GM12891 (cell line): Measurements from ENCODE around the gene SLC35C1.

Source experiments
- DNase-seq: peaks from one replicate; pipeline ENCODE4 v3.0.0; 2011; ENCODE audit warnings: low spot score; ENCODE audit not compliant: insufficient read length
- FAIRE-seq: peaks from 2 replicates; lab custom pipeline; 2011; peaks lifted over from hg19 to GRCh38; lab: Jason Lieb, UNC
- PAX5 ChIP-seq: IDR thresholded peaks from 2 replicates; pipeline ENCODE4 v1.6.1; 2011; ENCODE audit warnings: low read length, moderate library complexity, mild to moderate bottlenecking; ENCODE audit not compliant: insufficient read depth, severe bottlenecking
- POLR2A ChIP-seq: IDR thresholded peaks from 2 replicates; pipeline ENCODE4 v1.6.1; 2011; ENCODE audit warnings: low read depth, low read length, control low read depth
- POLR2AphosphoS5 ChIP-seq: IDR thresholded peaks from 2 replicates; pipeline ENCODE4 v1.6.1; 2011; ENCODE audit warnings: low read depth, low read length, control low read depth
- POU2F2 ChIP-seq: IDR thresholded peaks from 2 replicates; pipeline ENCODE4 v1.6.1; 2011; ENCODE audit warnings: low read depth, mild to moderate bottlenecking, control low read depth, low read length, moderate library complexity
- SPI1 ChIP-seq: IDR thresholded peaks from 2 replicates; pipeline ENCODE4 v1.6.1; 2011; ENCODE audit warnings: low read depth, low read length, control low read depth
- TAF1 ChIP-seq: IDR thresholded peaks from 2 replicates; pipeline ENCODE4 v1.6.1; 2011; ENCODE audit warnings: low read depth, low read length, control low read depth

SLC35C1 gene

DNA sequence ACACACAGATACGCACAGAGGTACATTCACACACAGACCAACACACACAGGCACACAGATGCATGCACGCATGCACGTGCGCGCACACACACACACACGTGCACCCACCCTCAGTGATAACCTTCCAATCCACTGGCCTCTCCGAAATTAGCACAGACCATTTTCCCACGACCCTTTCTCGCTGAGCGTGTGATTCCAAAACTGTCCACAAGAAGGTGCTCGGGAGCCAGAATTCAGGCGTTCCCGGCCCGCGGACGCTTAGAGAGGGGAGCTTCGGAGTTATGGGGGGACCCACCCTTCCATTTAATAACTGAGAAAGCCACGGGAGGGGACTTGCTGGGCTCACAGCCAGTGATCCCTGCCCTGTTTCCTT lies 33.8 kb upstream of the SLC35C1 start:
- FAIRE-seq (peak; percentile 90), DNase-seq (peak; percentile 49)
- no peak for TF ChIP-seq POLR2AphosphoS5
- no peak for TF ChIP-seq POLR2A
- TF ChIP-seq SPI1, result no peak
- no peak for TF ChIP-seq TAF1
- TF ChIP-seq PAX5, result no peak

DNA sequence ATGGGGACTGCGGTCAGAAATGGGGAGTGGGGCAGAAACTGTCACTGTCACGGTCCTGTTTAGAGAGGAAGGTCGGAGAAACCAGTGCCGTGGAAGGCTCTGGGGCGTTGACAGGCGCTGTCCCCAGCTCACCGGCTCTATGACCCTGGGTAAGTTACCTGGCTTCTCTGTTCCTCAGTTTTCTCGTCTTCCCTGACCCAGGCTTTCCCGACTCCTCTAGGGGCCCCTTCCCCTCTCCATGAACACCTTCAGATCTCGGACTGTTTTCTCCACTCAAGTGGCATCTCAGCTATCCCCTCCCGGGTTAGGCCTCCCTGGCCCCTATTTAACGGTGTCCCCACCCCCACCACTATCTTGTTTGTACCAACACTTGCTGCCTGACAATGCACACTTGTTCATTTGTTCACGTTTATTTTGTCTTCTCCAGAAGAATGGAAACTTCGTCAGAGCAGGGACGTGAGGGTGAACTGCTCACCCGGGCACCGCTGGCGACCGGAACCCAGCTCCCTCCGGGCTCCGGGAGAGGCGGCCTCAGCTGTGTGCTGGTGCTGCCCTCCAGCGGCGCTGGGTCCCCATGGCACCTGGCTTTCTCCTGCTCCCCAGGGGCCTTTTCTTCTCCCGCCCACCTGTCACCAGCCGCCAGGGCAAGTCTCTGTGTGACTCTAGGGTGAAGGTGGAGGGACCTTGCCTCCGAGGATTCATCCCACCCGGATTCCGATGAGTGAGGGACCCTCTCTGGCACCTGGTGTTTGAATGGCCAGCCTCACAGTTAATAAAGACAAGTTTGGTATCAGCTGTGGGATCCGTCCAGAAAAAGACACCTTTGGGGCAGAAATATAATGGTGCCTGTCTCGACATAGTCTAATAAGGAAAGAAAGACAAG lies 33.1 kb upstream of the SLC35C1 start:
- FAIRE-seq (peak; percentile 90), DNase-seq (peak; percentile 93)
- TF ChIP-seq POLR2A, result no peak
- no peak for TF ChIP-seq POLR2AphosphoS5
- no peak for TF ChIP-seq POU2F2
- no peak for TF ChIP-seq TAF1
- no peak for TF ChIP-seq SPI1
- no peak for TF ChIP-seq PAX5

DNA sequence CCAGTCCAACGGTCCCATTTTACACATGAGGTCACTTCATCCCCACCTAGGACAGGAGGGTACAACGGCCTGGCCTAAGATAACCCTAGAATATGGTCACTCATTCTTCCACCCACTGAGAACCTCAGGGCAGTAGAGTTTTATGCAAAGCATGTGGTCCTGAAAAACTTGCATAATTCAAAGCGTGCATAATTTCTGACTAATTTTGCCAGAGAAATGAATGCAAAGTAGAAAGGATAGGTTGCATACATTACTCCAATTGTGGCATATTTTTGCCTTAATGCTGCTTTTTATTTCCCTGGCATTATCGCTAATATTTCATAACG lies 32.5 kb upstream of the SLC35C1 start:
- no peak for FAIRE-seq
- DNase-seq, result no peak
- TF ChIP-seq POU2F2 (peak; percentile 53; the same call in 1 of the 2 replicates), SPI1 (no peak), POLR2A (no peak), POLR2AphosphoS5 (no peak)

DNA sequence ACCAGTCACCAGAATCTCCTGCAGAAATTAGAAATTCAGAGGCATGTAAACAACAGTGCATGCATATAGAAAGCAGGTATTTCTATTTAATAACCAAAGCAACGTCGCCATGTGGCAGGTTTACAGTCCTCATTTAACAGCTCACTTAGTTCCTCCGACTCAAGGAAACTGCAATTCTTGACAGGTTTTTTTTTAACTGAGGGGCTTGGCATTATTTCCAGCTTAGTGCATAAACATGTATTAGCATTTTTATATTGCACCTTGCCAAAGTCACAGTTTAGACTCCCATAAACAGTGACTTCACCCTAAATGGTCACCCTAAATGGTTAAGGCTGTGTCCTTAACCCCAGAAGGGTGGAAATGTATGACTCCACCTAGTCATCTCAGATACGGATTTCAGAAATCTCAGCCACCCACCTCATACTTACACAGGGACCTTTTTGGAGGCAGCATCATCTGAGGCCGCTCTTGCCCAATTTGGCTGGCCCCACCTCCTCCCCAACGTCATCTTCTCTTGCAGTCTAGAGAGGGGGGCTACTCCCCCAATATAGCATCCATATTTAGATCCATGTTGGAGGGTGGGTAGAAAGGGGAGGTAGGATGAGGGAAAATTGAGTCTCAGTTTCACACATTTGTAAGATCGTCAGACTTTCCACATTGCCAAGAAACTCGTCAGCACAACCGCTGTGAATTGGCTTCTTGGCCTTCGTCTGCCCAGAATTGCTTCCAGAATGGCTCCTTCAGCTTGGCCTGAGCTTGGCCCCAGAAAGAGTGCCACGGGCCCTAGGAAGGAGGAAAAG lies 31.8 kb upstream of the SLC35C1 start:
- no peak for DNase-seq
- no peak for TF ChIP-seq PAX5
- TF ChIP-seq POU2F2, result no peak
- no peak for TF ChIP-seq POLR2AphosphoS5
- no peak for TF ChIP-seq TAF1
- TF ChIP-seq POLR2A, result no peak
- TF ChIP-seq SPI1, result no peak
- no peak for FAIRE-seq

DNA sequence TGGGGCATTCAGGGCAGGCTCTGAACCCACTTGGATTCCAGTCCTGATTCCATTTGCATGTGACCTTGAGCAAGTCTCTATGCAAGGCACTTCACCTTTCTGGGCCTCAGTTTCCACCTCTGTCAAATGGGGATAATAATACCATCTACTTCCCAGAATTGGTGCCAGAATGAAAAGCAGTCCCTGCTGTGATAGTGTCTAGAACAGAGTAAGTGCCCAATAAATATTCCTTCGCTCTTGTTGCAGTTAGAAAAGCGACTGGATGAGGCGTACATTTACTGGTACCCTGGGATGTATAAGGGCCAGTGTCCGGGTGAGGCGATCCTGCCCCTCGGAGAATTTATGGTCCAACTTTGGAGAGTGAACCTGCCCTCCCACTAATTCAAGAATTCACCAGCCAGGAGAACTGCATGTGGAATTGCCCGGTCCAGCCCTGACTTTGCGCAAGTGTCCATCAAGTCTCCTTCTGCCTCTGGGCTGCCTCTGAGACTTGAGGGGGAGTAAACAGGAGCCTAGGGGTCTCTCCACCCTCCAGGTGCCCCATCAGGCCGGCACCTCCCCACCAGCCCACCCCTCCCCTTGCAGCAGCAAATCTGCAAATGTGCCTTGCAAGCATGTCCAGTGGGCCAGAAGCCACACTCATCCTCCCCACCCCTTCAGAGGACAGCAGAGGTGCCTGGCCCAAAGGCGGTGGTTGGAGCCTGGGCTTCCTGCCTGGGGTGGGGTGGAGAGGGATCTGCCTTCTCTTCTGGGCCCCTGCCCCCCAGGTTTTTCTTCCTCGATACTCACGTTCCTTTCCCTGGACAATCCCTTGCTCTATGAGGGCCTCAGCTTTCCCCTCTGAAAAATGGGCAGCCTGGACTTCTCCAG lies 30.9 kb upstream of the SLC35C1 start:
- DNase-seq (no peak), FAIRE-seq (no peak)
- TF ChIP-seq POU2F2 (no peak), SPI1 (no peak), PAX5 (no peak), TAF1 (no peak), POLR2AphosphoS5 (no peak), POLR2A (no peak)

DNA sequence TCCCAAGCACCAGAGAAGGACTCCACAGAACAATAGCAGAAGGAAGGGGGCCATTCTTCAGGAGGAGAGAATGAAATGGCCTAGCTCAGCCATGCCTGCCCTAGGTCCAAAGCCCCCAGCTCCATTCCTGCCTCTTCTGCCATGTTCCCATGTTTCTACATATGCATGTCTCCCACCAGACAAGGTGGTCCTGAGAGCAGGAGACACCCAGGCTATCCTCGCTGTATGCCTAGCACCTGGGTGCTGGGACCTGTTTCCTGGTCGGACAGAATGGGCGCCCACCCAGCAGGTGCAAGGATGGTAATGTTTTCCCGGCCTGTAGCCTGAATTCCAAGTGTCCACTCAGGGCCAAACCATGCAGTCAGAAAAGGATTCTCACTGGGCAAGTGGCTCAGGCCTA lies 30.2 kb upstream of the SLC35C1 start:
- no peak for DNase-seq
- no peak for FAIRE-seq
- TF ChIP-seq POLR2A, result no peak
- no peak for TF ChIP-seq PAX5
- no peak for TF ChIP-seq POLR2AphosphoS5
- no peak for TF ChIP-seq SPI1
- no peak for TF ChIP-seq POU2F2

DNA sequence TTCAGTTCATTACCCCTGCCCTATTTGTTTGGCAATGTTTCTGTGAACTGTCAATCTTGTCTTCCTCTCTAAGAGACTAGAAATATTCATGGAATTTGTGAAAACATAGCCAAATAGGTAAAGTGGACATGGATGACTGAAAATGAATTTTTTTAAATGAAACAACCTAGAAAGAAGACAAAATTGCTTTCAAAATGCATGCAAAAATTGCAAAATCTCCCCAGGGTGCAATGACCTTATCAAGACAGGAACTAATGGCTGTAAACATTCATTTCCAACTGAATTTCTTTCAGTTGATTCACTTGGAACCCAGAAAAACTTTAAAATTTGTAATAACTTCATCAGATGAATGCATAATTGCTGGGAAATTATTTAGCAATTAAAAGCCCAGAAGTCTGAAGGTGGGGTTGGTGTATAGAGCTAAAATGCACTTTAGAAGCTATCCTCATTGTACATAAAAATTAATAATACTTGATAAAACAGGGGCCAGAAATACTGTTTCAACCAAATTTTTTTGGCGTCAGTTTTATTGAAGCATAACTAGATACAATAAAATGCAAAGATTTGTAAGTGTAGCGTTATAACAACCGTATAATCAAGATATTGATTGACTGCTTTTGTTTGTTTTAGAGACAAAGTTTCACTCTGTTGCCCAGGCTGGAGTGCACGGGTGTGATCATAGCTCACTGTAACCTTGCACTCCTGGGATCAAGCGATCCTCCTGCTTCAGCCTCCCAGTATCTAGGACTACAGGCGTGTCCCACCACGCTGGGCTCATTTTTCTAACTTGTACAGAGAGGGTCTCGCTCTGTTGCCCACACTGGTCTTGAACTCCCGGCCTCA lies 27.6 kb upstream of the SLC35C1 start:
- DNase-seq (no peak), FAIRE-seq (no peak)
- TF ChIP-seq POLR2A (no peak), POU2F2 (no peak), TAF1 (no peak), POLR2AphosphoS5 (no peak), PAX5 (no peak), SPI1 (no peak)

DNA sequence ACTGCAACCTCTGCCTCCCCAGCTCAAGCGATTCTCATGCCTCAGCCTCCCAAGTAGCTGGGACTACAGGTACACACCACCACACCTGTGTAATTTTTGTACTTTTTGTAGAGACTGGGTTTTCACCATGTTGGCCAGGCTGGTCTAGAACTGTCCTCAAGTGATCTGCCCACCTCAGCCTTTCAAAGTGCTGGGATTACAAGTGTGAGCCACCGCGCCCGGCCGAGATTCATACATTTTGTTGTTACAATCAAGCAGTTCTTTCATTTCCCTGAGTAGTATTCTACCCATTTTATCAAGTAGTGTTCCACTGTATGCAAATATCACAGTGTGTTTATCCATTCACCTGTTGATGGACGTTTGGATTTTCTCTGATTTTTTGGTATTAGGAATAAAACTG lies 26.6 kb upstream of the SLC35C1 start:
- no peak for DNase-seq
- no peak for TF ChIP-seq POLR2A
- TF ChIP-seq TAF1, result no peak
- no peak for TF ChIP-seq POU2F2
- TF ChIP-seq SPI1, result no peak
- no peak for FAIRE-seq

DNA sequence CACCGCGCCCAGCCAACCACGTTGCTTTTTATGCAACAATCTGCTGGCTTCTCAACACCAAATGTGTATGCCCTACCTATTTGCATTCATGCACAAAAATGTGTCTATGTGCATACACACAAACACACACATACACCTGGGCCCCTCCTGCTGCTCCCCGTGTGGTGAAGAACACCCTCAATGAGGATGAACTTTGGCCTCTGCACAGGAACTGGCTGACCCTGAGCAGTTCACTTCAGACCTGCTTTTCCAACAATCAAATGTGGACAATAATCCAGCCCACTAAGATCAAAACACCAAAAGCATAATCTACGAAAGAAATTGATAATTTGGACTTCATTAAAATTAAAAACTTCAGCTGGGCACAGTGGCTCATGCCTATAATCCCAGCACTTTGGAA lies 25.3 kb upstream of the SLC35C1 start:
- DNase-seq (no peak), FAIRE-seq (no peak)
- TF ChIP-seq PAX5, result no peak
- TF ChIP-seq TAF1, result no peak
- TF ChIP-seq POLR2AphosphoS5, result no peak
- no peak for TF ChIP-seq SPI1
- no peak for TF ChIP-seq POU2F2
- TF ChIP-seq POLR2A, result no peak

DNA sequence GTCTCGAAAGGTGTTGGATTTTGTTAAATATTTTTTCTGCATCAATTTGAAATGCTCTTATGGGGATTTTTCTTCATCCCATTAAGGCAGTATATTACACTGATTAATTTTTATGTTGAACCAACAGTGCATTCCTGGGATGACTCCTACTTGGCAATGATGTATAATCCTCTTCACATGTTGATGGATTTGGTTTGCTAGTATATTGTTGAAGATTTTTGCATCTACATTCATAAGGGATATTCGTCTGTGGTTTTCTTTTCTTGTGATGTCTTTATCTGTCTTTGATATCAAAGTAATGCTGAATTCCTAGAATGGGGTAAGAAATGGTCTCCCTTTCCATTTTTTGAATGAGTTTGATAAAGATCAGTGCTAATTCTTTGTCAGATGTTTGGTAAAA lies 18.7 kb upstream of the SLC35C1 start:
- no peak for TF ChIP-seq TAF1
- no peak for TF ChIP-seq POLR2A
- no peak for TF ChIP-seq PAX5
- no peak for TF ChIP-seq POLR2AphosphoS5
- TF ChIP-seq SPI1, result no peak
- no peak for TF ChIP-seq POU2F2
- DNase-seq (no peak), FAIRE-seq (no peak)
